Cerebellar nuclear complex (tissue), 1 donor: ENCODE data around the gene B3GALT6.

Source experiments
- DNase-seq, 2 experiments: peaks; one replicate each; lab custom pipeline; 2025; lab: John Stamatoyannopoulos, UW

Gene B3GALT6

GRCh38 chr1:1231400-1232207 is 433 bp upstream of the B3GALT6 start, which contains the start of gene SDF4:
Gene SDF4, minus strand, starts transcription at chr1:1232001. Its CDS starts 3,229 bp downstream, at chr1:1228772.
- DNase-seq: peak; percentile 35 to 48

- DNase-seq: no peak
Measured at GRCh38 chr1:1232796-1233566, 944 bp downstream of the B3GALT6 start.

- no peak for DNase-seq
Measured at GRCh38 chr1:1233567-1233892, 1.5 kb downstream of the B3GALT6 start.

- no peak for DNase-seq
Measured at GRCh38 chr1:1234180-1234808, 2.3 kb downstream of the B3GALT6 start.

- no peak for DNase-seq
Measured at GRCh38 chr1:1235016-1235744, 3.1 kb downstream of the B3GALT6 start.

- no peak for DNase-seq
Measured at GRCh38 chr1:1236176-1236763, 4.2 kb downstream of the B3GALT6 start.

- no peak for DNase-seq
Measured at GRCh38 chr1:1236945-1237873, 5.2 kb downstream of the B3GALT6 start.

- no peak for DNase-seq
Measured at GRCh38 chr1:1237874-1238701, 6.1 kb downstream of the B3GALT6 start.

- no peak for DNase-seq
Measured at GRCh38 chr1:1238702-1239178, 6.7 kb downstream of the B3GALT6 start.

- DNase-seq: no peak
Measured at GRCh38 chr1:1239227-1239613, 7.2 kb downstream of the B3GALT6 start.

GRCh38 chr1:1239614-1240347 is 7.7 kb downstream of the B3GALT6 start:
- DNase-seq: no peak

GRCh38 chr1:1240348-1240732 is 8.3 kb downstream of the B3GALT6 start:
- DNase-seq: no peak

GRCh38 chr1:1240822-1241587 is 9.0 kb downstream of the B3GALT6 start:
- no peak for DNase-seq

- no peak for DNase-seq
Measured at GRCh38 chr1:1241588-1242219, 9.7 kb downstream of the B3GALT6 start.

- no peak for DNase-seq
Measured at GRCh38 chr1:1242461-1243265, 10.6 kb downstream of the B3GALT6 start.

GRCh38 chr1:1243266-1243660 is 11.2 kb downstream of the B3GALT6 start:
- DNase-seq: no peak

GRCh38 chr1:1243807-1244191 is 11.8 kb downstream of the B3GALT6 start:
- no peak for DNase-seq
